Stimulated activated memory B cell treated with anti-CD40 and anti-IgM and Interleukin-4, amounts not matched to agents 10 μg/mL and 1 μg/mL and 100 μg/mL, for 72 hours (primary cell): ENCODE measurements around the gene SMYD3.

Source experiments
- ATAC-seq: fragments of 150-1000 bp; cut with Tn5 transposase; 2 replicates; pipeline ENCODE4 v1.10.0; 2021
- H3K27ac Mint-ChIP-seq: one replicate; pipeline ENCODE4 v1.8.0; 2022; ENCODE audit warnings: mild to moderate bottlenecking, mixed read lengths
- H3K27me3 Mint-ChIP-seq: one replicate; pipeline ENCODE4 v1.8.0; 2022; ENCODE audit warnings: mixed read lengths
- H3K36me3 Mint-ChIP-seq: one replicate; pipeline ENCODE4 v1.8.0; 2022; ENCODE audit warnings: mixed read lengths
- H3K4me1 Mint-ChIP-seq: one replicate; pipeline ENCODE4 v1.8.0; 2022; ENCODE audit warnings: mixed read lengths
- H3K4me3 Mint-ChIP-seq: one replicate; pipeline ENCODE4 v1.8.0; 2022; ENCODE audit warnings: mild to moderate bottlenecking, moderate library complexity, mixed read lengths
- H3K9me3 Mint-ChIP-seq: one replicate; pipeline ENCODE4 v1.8.0; 2022; ENCODE audit warnings: mixed read lengths

SMYD3 gene

DNA sequence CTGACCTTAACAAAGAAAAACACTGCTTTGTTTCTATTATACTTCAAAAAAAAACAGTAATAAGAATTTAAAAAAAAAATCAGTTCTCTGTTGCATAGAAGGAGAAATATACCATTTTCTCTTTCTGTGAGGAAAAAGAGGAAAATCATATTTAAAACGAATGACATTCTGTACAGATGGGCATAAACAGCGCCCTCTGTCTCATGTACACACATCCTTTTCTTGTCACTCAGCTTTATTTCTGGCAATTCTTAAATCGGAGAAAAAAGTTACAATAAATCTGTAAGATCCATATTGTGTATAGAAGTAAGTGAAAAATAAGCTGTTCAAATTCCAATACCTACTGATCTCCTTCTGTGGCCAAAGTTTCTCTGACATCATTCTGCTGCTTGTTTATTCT, 245.4 kb downstream of the SMYD3 start:
- Mint-ChIP-seq H3K36me3 (peaks cover 38% of the 10 kb centered on the region), H3K27ac (no peak overlapping the region), H3K27me3 (no peaks in the 10 kb centered on the region), H3K4me3 (no peak overlapping the region), H3K4me1 (no peaks in the 10 kb centered on the region), H3K9me3 (peaks cover 8% of the 10 kb centered on the region)
- ATAC-seq = no peak

DNA sequence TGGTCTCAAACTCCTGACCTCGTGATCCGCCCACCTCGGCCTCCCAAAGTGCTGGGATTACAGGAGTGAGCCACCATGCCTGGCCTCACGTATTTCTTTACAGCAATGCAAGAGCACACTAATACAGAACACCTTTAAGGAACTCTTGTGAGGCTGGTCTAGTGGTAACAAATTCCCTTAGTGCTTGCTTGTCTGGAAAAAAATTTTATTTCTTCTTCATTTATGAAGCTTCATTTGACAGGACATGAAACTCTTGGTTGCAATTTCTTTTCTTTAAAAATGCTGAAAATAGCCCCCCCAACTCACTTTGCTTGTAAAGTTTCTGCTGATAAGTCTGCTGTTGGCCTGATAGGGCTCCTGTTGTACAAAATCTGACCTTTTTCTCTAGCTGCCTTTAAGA, 248.8 kb downstream of the SMYD3 start:
- Mint-ChIP-seq H3K4me1 (peaks cover 7% of the 10 kb centered on the region), H3K27ac (no peak overlapping the region), H3K27me3 (no peaks in the 10 kb centered on the region), H3K4me3 (no peak overlapping the region), H3K36me3 (peaks cover 30% of the 10 kb centered on the region), H3K9me3 (peaks cover 8% of the 10 kb centered on the region)
- ATAC-seq = no peak

DNA sequence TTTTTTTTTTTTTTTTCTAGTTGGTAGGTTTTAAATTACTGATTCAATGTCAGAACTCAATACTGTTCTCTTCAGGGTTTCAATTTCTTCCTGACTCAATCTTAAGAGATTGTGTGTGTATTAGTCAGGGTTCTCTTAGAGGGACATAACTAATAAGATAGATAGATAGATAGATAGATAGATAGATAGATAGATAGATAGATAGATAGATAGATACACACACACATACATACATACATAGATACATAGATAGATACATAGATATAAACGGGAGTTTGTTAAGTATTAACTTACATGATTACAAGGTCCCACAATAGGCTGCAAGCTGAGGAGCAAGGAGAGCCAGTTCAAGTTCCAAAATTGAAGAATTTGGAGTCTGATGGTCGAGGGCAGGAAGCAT, 251.3 kb downstream of the SMYD3 start:
- no peak overlapping the region for H3K27ac Mint-ChIP-seq
- no peak for ATAC-seq
- peaks cover 8% of the 10 kb centered on the region for H3K9me3 Mint-ChIP-seq
- no peaks in the 10 kb centered on the region for H3K27me3 Mint-ChIP-seq
- H3K4me3 Mint-ChIP-seq = no peak overlapping the region
- peaks cover 7% of the 10 kb centered on the region for H3K4me1 Mint-ChIP-seq
- peaks cover 23% of the 10 kb centered on the region for H3K36me3 Mint-ChIP-seq

DNA sequence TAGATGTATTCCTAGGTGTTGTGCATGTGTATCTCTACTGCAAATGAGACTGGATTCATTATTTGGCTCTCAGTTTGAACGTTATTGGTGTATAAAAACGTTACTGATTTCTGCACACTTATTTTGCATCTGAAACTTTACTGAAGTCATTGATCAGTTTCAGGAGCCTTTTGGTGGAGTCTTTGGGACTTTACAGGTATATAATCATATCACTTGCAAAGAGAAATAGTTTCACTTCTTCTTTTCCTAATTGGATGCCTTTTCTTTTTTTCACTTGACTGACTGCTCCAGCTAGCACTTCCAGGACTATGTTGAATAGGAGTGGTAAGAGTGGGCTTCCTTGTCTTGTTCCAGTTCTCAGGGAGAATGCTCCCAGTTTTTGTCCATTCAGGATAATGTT, 252.2 kb downstream of the SMYD3 start:
- no peak overlapping the region for H3K27ac Mint-ChIP-seq
- no peaks in the 10 kb centered on the region for H3K27me3 Mint-ChIP-seq
- H3K36me3 Mint-ChIP-seq = peaks cover 18% of the 10 kb centered on the region
- peaks cover 6% of the 10 kb centered on the region for H3K9me3 Mint-ChIP-seq
- H3K4me1 Mint-ChIP-seq = peaks cover 11% of the 10 kb centered on the region
- H3K4me3 Mint-ChIP-seq = no peak overlapping the region
- no peak for ATAC-seq

DNA sequence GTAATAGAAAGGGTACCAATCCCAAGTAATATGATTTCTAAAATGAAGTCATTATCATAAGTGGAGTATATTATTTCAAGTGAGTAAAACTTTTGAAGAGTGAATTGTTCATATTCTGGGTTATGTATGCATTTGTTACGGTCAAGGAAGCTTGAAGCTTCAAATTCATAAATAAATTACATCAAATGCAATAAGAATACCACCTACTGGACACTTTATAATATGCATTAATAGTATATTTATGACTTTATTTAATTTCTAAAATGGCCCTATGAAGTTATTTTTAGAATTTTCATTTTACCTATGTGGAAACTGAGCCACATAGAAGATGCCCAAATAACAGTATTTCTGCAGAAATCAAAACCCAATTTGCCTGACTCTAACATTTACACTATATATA, 260.6 kb downstream of the SMYD3 start:
- H3K9me3 Mint-ChIP-seq = no peaks in the 10 kb centered on the region
- peaks cover 17% of the 10 kb centered on the region for H3K36me3 Mint-ChIP-seq
- no peak overlapping the region for H3K4me3 Mint-ChIP-seq
- peaks cover 6% of the 10 kb centered on the region for H3K4me1 Mint-ChIP-seq
- no peak for ATAC-seq
- H3K27me3 Mint-ChIP-seq = no peaks in the 10 kb centered on the region
- H3K27ac Mint-ChIP-seq = no peak overlapping the region

DNA sequence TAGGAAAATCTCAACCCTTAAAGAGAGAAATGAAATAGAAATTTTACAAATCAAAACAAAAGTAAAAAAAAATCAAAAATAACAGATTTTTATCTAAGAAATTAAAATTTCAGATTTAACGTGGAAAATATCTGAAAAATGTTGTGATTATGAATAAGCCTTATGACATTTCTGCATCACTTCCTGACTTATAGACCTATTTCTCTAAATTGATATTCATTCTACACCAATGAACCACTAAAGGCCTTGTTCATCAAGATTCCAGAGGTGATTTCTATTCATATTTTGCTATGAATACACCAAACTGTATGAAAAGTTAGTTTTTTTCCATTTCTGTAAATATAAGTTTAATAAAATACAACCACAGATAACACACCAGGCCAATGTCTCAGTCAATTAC, 261.5 kb downstream of the SMYD3 start:
- H3K4me1 Mint-ChIP-seq = peaks cover 6% of the 10 kb centered on the region
- no peaks in the 10 kb centered on the region for H3K27me3 Mint-ChIP-seq
- H3K36me3 Mint-ChIP-seq = peaks cover 17% of the 10 kb centered on the region
- H3K4me3 Mint-ChIP-seq = no peak overlapping the region
- ATAC-seq = no peak
- H3K9me3 Mint-ChIP-seq = no peaks in the 10 kb centered on the region
- no peak overlapping the region for H3K27ac Mint-ChIP-seq

DNA sequence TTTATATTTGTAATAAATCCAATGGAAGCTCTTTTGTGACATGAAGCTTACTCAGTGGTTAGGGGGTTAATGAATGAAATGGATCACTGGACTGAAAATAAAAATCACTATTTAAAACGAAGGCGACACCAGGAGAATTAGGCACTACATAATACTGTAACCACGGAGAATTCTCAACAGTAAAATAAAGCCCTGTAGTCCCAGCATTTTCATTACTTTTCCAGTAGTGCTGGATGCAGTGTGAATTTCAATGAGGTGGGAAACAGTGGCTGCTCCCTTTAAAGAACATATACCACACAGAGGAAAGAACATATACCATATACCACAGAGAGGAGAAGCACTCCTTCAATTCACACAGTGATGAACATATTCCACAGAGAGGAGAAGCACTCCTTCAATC, 275.0 kb downstream of the SMYD3 start:
- peaks cover 13% of the 10 kb centered on the region for H3K36me3 Mint-ChIP-seq
- H3K27ac Mint-ChIP-seq = no peak overlapping the region
- H3K27me3 Mint-ChIP-seq = no peaks in the 10 kb centered on the region
- no peak overlapping the region for H3K4me3 Mint-ChIP-seq
- ATAC-seq = no peak
- no peaks in the 10 kb centered on the region for H3K9me3 Mint-ChIP-seq
- H3K4me1 Mint-ChIP-seq = no peaks in the 10 kb centered on the region

DNA sequence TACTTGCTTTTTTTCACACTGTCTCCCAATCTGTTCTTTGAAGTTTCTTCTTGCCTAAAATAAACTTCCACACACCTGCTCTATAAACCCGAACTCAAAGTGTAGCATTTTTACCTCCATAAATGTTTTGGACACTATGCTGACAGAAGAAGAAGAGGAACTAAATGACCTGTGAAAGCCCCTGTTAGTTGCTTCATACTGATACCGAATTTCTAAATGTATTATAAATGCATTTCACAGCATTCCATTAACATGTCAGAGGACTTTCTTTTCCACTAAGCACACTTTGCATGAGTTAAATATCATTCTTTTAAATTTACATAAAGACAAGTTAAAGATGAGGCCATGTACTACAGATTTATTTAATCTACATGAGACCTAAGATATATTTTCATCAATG, 281.0 kb downstream of the SMYD3 start:
- H3K27me3 Mint-ChIP-seq = no peaks in the 10 kb centered on the region
- H3K36me3 Mint-ChIP-seq = peaks cover 3% of the 10 kb centered on the region
- H3K4me3 Mint-ChIP-seq = no peak overlapping the region
- no peaks in the 10 kb centered on the region for H3K9me3 Mint-ChIP-seq
- H3K4me1 Mint-ChIP-seq = no peaks in the 10 kb centered on the region
- no peak overlapping the region for H3K27ac Mint-ChIP-seq
- ATAC-seq = no peak

DNA sequence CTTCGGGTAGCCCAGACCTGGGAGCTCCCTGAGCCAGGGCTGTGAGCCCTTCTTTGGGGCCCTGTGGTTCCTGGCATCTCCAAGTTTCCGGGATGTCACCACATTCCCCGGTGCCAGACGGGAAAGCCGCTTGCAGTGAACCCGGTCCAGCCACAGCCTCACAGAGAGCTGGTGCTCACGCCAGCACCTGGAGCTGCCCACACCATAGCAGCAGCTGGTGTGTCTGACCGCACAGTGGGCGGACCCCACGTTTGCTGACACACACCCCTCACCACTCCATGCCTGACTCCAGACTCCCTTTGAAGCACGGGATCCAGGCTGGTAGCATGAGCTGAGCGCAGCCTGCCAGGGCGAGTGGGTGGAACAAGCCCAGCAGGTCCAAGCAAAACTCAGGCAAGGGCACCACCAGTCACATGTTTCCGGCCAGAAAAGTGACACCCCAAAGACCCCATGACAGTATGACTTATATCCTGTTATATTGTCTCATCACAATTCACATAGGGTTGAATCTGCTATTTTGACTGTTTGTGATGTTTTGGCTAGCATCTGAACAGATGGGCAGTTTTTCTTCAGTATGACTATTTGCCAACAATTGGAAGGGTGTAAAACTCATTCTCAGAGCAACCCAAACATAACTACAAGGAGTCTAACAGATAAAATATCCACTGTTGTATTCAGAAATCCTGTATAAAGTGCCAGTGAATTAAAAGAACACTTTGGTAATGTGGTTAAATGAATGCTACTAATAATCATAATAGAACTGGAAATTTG, 285.4 kb downstream of the SMYD3 start:
- Mint-ChIP-seq H3K36me3 (peaks cover 19% of the 10 kb centered on the region), H3K27ac (no peak overlapping the region), H3K27me3 (no peaks in the 10 kb centered on the region), H3K4me3 (no peak overlapping the region), H3K9me3 (peaks cover 3% of the 10 kb centered on the region), H3K4me1 (no peaks in the 10 kb centered on the region)
- ATAC-seq = no peak

DNA sequence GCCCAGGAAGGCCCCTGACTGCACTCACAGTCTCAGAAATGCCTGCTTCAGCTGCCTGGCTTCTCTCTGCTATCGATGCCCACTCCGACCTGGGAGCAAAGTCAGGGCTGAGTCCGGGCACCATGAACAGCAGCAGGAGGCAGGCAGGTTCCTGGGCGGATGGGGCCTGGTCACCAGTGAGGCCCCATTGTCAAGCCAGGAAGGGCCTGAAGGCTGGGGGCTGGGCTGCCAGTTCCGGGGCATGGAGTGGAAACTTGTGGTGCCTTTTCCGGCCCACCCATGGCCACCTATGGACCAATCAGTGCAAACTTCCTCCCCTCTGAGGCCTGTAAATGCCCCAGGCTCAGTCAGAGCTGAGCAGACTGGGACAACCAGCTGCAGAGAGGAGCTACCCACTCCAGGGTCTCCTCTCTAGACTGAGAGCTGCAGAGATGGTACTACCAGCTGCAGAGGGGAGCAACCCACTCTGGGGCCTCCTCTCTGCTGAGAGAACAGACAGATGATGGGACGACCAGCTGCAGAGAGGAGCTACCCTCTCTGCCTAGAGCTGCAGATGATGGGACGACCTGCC, 286.5 kb downstream of the SMYD3 start:
- Mint-ChIP-seq H3K36me3 (peaks cover 19% of the 10 kb centered on the region), H3K9me3 (peaks cover 3% of the 10 kb centered on the region), H3K27ac (no peak overlapping the region), H3K4me3 (no peak overlapping the region), H3K27me3 (no peaks in the 10 kb centered on the region), H3K4me1 (peaks cover 2% of the 10 kb centered on the region)
- ATAC-seq = no peak

DNA sequence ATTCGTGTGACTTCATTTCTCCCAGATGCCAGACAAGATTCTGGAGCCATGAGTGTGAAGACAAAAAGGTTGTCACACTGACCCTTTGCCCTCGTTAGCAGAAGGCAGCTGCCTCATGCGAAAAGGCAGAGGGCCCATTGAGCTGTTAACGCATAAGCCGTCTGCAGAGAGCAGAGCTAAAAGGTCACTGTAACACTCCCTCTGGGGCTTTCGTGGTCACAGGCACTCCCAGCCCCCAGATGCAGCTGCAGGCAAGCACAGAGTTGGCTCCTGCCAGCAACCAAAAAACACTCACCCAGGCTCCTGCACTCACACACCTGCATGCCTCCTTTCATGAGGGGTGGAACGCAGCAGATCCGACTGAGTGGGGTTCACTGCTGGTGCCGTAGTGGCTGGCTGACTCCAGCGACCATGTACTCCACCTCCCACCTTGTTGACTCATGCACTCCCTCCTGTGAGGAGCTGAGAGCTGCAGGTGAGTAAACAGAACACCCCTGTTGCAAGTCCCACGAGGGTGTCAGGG, 287.5 kb downstream of the SMYD3 start:
- H3K27me3 Mint-ChIP-seq = no peaks in the 10 kb centered on the region
- peaks cover 5% of the 10 kb centered on the region for H3K4me1 Mint-ChIP-seq
- ATAC-seq = no peak
- H3K36me3 Mint-ChIP-seq = peaks cover 19% of the 10 kb centered on the region
- no peak overlapping the region for H3K4me3 Mint-ChIP-seq
- H3K27ac Mint-ChIP-seq = no peak overlapping the region
- H3K9me3 Mint-ChIP-seq = peaks cover 3% of the 10 kb centered on the region

DNA sequence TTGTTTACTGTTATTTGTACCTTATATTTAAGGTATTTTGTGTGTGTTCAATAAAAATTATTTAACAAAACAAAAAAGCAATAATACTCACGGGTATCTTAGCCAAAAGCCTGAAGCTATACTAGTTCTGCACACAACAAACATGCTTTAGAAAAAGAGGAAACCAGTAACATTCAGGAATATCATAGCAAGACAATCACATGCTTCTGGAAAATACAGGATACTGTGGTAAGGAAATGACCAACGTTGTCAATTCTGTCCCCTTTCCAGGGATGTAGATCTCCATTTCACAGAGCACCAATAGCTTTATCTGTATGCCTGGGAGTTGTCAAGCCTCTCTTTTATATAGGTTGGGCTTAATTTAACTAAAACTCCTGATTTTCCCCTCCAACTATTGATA, 288.4 kb downstream of the SMYD3 start:
- Mint-ChIP-seq H3K27me3 (no peaks in the 10 kb centered on the region), H3K9me3 (peaks cover 3% of the 10 kb centered on the region), H3K36me3 (peaks cover 19% of the 10 kb centered on the region), H3K27ac (no peak overlapping the region), H3K4me3 (no peak overlapping the region), H3K4me1 (peaks cover 13% of the 10 kb centered on the region)
- no peak for ATAC-seq

DNA sequence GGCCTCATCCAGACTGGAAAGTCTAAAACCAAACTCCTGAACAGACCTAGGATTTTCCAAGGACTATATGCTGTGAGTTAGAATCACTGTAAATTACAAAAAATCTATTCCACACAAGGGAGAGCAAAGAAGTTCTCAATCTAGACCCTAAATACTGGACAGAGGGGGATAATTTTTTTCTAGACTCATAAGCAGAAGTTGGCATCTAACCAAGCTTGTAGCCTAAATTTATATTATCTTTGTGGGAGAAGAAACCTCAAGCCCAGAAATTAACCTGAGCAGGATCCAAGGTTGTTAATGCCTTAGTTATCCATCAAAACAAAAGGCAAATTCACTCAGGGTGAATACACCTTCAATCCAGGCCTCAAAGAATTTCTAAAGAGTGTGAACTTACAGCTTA, 290.2 kb downstream of the SMYD3 start:
- Mint-ChIP-seq H3K4me1 (peaks cover 14% of the 10 kb centered on the region), H3K27ac (no peak overlapping the region), H3K36me3 (peaks cover 19% of the 10 kb centered on the region), H3K27me3 (no peaks in the 10 kb centered on the region), H3K9me3 (peaks cover 3% of the 10 kb centered on the region), H3K4me3 (no peak overlapping the region)
- ATAC-seq = no peak

DNA sequence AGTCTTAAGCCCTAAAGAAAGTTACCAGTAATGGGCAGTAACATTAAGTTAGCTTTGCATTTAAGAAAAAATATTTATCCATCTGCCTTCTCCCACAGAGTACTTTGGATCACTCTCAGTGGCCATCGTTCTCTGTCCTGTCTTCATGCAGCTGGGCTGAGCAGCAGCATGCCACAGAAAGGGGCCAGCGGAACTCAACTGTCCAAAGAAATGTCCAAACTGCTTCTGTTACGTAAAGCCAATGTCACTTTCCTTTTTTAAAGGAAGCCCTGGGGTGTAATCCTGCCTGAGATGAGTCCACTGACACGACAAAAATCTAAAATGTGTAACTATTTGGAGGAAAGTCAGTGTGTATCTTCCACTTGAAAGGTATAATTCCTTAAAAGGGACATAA, 291.6 kb downstream of the SMYD3 start:
- Mint-ChIP-seq H3K27ac (no peak overlapping the region), H3K36me3 (peaks cover 14% of the 10 kb centered on the region), H3K9me3 (peaks cover 3% of the 10 kb centered on the region), H3K27me3 (no peaks in the 10 kb centered on the region), H3K4me3 (no peak overlapping the region), H3K4me1 (peaks cover 14% of the 10 kb centered on the region)
- ATAC-seq = no peak

DNA sequence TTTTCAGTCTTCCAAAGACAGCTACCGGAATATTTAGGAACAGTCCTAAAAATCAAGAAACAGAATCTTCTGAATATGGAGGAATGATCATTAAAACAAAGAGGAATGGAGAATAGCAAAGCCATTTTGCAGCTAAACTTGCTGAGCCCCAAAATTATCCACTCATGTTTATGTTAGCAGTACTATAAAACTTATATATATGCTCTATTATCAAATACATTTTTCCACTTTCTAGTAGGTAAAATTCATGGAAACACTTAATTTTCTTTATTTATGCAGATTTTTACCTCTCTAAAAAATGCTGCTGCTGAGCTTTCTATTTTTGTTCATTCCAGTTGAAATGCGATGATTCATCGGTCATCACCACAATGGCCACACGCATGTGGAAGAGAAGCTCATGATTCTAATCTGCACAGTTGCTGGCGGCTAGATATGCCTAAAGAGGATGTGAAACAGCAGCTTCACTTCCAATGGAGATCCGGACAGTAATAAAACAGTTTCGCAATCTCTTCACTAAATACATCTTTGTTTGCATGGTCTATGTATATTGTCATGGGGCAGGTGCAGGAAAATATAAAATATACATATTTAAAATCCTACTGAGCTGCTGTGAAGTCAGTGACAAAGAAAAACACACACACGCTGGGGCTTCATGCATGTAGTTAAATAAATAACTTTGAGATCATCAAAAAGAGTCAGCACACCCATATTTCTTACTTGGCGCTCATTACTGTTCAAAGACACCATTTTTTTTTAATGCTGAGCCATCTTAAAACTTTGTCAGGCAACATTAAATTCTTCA, 292.2 kb downstream of the SMYD3 start:
- Mint-ChIP-seq H3K4me3 (no peak overlapping the region), H3K4me1 (peaks cover 14% of the 10 kb centered on the region), H3K36me3 (peaks cover 18% of the 10 kb centered on the region), H3K27me3 (no peaks in the 10 kb centered on the region), H3K27ac (no peak overlapping the region), H3K9me3 (peaks cover 3% of the 10 kb centered on the region)
- ATAC-seq = peak; percentile 94
